ENCODE data around the gene NBPF12.
"Not testable (repeated sequence)": the region's sequence is repeated elsewhere in the genome, so short reads cannot be mapped to it uniquely, and the experiment has no call there.

The NBPF12 gene

DNA sequence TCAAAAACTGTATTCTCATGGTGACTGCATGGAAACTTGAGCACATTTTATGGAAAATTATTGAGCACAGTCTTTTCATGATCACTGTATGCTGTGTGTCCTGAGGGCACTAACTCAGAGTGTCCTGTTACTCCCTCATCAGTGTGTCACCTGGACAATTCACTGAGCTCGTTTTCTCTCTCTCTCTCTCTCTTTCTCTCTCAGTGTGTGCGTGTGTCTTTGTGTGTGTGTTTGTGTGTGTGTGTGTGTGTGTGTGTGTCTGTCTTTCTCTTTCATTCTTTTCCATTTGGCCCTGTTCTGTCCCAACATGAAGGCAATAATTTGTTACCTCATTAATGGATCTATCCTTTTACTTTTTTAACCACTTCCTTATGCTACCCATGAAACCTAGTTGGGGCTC is 49.4 kb downstream of the NBPF12 start:
- DNase-seq: not testable (repeated sequence)

DNA sequence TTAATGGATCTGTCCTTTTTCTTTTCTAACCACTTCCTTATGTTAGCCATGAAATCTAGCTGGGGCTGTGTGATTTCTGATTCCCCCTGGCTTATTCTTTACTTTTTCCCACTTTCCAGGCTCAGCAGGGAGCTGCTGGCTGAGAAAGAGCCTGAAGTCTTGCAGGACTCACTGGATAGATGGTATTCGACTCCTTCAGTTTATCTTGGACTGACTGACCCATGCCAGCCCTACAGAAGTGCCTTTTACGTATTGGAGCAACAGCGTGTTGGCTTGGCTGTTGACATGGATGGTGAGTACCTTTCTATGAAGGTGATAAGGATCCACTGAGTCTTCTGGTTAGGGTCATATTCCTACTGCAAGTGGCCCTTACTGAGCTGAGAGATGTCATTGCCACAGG is 51.3 kb downstream of the NBPF12 start:
- not testable (repeated sequence) for DNase-seq

DNA sequence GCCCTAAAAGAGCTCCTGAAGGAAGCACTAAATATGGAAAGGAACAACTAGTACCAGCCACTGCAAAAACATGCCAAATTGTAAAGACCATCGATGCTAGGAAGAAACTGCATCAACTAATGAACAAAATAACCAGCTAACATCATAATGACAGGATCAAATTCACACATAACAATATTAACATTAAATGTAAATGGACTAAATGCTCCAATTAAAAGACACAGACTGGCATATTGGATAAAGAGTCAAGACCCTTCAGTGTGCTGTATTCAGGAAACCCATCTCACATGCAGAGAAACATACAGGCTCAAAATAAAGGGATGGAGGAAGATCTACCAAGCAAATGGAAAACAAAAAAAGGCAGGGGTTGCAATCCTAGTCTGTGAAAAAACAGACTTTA is 70.4 kb downstream of the NBPF12 start:
- DNase-seq: not testable (repeated sequence)

DNA sequence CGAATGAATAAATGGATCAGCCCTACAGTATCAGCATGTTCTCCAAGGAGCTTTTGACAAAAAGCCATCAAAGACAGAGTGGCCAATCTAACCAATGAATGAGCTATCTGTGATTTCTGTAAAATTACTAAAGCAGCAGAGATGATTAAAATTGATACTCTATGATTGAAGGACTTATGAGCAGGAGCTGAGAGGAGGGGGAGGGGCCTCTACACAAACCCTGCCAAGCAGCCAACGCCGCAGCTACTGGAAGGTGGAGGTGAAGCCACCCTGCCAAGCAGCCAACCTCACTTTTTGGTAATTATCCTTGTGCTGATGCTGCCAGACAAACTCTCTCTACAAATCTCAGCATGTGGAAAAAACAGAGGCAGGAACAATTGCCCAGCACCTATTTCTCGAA is 88.9 kb downstream of the NBPF12 start:
- not testable (repeated sequence) for DNase-seq

DNA sequence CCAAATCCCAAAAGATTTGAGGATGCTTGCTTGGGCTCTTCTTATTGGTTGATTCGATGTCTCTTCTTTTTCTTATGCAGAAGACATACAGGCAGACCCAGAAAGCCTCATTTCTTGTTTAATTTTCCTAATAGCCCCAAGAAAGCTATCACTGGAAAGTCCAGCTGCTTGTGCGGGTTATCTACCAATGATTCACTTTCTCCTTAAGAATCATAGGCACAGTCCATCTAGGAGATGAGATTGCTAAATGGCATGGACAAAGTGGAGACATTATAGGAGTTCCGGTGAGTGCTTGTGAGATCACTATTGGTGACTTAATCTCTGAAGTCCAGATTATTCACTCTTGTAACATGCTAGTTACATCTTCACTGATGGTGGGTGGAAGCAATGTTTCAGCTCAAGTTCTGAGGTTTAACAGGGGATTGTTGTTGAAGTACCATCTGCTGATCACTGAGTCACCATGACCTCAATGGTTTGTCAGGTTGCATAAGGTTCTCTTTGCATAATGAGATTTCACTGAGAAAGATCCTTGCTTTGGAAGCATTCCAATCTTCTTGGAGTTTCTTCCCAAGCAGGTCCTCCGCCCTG is 92.0 kb downstream of the NBPF12 start:
- peak; percentile 62 to 79 (median 67) for DNase-seq

DNA sequence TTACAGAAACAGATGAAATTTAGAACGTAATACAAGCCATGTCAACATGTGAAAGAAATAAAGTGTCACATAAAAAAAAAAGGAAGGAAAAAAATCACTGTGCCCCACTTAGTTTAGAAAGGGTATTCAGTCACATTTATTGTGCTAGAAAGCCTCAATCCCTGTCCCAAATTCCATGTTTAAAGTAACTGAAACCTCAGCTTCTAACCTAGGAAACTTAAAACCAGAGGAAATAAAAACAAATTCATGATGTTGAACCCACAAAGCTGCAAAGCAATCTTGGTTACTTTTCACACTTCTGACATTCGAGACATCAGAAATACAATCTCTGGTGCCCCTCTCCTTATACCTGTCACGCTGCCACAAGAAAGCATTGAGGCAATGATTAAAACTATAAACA is 101.8 kb downstream of the NBPF12 start:
- no peak for DNase-seq

DNA sequence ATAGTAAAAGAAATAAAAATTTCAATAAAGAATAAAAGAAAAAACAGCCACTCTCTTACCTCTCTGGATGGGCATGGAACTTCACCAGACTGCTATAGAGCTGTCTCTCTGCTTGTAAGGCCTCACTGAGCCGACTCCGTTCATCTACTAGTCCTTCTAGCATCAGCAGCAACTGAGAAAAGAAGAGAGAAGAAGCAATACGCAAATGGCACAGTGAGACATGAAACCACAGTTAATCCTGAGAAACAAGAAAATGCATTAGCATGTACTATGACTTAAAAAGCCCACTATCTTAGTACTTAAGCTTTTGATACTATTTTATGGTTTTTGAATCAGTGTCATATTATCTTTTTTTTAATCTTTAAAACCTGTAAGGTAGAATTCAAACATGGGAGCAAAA is 104.8 kb downstream of the NBPF12 start:
- not testable (repeated sequence) for DNase-seq

DNA sequence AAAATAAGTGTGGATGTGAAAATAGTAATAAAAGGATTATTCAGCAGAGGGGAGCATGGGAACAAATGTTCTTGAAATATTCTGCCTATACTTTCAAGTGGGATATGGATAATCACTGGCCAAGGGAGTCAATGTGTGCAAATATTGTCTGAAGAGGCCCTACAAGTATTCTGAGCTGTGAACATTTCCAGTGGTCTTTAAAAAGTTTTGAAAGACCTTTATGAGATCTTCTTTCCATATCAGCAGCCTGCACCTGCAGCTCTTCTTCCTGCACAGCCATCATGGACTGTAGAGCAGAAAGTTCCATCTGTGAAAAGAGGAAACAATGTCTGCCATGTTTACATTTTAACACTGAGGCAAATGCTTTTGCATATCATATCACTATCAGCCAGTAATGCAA is 106.4 kb downstream of the NBPF12 start:
- DNase-seq: not testable (repeated sequence)
